Measurements from ENCODE around the gene NANOS2.

NANOS2 gene

GRCh38 chr19:45879971-45880370 lies 34.6 kb downstream of the NANOS2 start:
- H3K4me3 ChIP-seq (ENCODE audit: low read depth, low read length): no peak overlapping the region
- TF ChIP-seq CTCF (IDR thresholded peaks at IDR 0.05; ENCODE audit: borderline replicate concordance, insufficient read depth, low read depth, low read length): no peak

DNA sequence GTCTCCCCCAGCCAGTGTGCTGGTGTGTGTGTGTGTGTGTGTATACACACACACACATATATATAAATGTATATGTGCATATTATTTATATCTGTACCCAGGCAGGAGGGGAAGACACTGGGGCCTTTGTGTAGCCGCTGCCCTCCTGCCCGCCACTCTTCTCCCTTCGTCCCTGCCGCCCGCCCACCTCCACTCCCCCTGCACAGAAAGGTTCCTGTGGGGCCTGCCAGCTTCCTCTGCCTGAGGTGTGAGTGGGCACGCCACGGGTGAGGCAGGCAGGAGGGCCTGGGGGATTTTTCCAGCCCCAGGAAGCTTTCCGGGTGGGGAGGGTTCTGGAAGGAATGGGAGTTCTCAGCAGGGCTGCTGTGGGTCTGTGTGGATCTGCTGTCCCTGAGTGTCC lies 35.5 kb downstream of the NANOS2 start:
- TF ChIP-seq CTCF (IDR thresholded peaks at IDR 0.05; ENCODE audit: borderline replicate concordance, insufficient read depth, low read depth, low read length): no peak
- no peak overlapping the region for H3K4me3 ChIP-seq (ENCODE audit: low read depth, low read length)

DNA sequence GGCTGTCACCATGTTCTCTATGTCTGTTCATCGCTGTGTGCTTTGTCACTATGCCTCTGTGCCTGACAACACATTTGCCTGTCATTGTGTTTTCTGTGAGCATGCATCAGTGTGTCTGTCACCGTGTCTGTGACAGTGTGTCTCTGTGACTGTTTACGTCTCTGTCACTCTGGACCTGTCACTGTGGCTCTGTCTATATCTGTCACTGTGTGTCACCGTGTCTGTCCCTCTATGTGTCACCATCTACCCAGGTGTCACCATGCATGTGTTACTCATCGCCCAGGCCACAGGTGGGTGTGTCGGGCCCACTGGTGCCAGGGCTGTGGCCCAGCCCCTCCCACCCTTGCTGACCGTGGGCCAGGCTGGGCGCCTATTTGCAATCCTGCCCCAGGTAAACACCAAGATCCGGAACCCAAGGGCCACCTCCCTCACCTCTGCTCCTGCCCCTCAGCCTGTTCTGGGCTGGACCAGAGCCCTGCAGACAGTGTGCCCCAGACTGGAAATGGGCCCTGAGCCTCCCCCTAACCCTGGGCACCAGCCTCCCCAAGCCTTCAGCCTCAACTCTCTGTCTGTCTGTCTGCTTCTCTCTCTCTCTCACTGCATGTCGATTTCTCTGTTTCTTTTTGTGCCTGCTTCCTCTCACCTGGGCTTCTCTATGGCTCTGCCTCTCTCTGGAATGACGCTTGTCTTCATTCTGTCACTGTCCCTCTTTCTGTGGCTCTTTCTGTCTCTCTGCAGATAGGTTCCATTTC lies 36.4 kb downstream of the NANOS2 start:
- no peak for TF ChIP-seq CTCF (IDR thresholded peaks at IDR 0.05; ENCODE audit: borderline replicate concordance, insufficient read depth, low read depth, low read length)
- no peak overlapping the region for H3K4me3 ChIP-seq (ENCODE audit: low read depth, low read length)

- H3K4me3 ChIP-seq (ENCODE audit: low read depth, low read length): no peak overlapping the region
- no peak for TF ChIP-seq CTCF (IDR thresholded peaks at IDR 0.05; ENCODE audit: borderline replicate concordance, insufficient read depth, low read depth, low read length)
Observed at GRCh38 chr19:45876411-45877197, 38.0 kb downstream of the NANOS2 start.

DNA sequence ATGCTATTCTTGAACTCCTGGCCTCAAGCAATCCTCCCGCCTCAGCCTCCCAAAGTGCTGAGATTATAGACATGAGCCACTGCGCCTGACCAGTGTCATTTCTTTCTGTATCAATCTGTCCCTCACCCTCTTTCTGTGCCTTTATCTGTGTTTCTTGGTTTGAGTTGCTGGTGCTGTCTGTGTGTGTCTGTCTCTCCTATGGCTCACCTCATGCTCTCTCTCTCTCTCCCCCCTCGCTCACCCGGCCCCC lies 38.5 kb downstream of the NANOS2 start:
- H3K4me3 ChIP-seq (ENCODE audit: low read depth, low read length): no peak overlapping the region
- TF ChIP-seq CTCF (IDR thresholded peaks at IDR 0.05; ENCODE audit: borderline replicate concordance, insufficient read depth, low read depth, low read length): no peak

GRCh38 chr19:45874620-45874966 lies 40.0 kb downstream of the NANOS2 start:
- no peak overlapping the region for H3K4me3 ChIP-seq (ENCODE audit: low read depth, low read length)
- TF ChIP-seq CTCF (IDR thresholded peaks at IDR 0.05; ENCODE audit: borderline replicate concordance, insufficient read depth, low read depth, low read length): no peak

- no peak for TF ChIP-seq CTCF (IDR thresholded peaks at IDR 0.05; ENCODE audit: borderline replicate concordance, insufficient read depth, low read depth, low read length)
- H3K4me3 ChIP-seq (ENCODE audit: low read depth, low read length): no peak overlapping the region
Observed at GRCh38 chr19:45873219-45873772, 41.3 kb downstream of the NANOS2 start.
